ENCODE measurements around the gene TPCN2. TPM values are rescaled to one million over a fixed set of nuclear protein-coding genes. Genes with fewer than 3 reads are reported as not detected.

The TPCN2 gene
- total and polyA plus RNA-seq, 2 experiments from 2014 or later = 39.4 to 42.2 TPM

DNA sequence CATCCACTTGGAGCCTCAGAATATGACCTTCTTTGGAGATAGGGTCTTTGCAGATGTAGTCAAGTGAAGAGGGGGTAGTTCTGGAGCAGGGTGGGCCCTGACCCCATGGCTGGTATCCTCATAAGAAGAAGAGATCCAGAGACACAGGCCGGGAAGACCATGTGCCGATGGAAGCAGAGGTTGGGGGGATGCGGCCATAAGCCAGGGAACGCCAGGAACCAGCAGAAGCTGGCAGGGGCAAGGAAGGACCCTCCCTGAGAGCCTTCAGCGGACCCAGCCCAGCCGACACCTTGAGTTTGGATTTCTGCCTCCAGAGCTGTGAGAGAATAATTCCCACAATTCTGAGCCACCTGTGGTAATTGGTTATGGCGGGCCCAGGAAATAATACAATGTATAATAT is 80.9 kb downstream of the TPCN2 start:
- Histone ChIP-seq H3K9me3 (ENCODE audit: low read depth) (no peaks in the 10 kb centered on the region), H3K27ac (no peak overlapping the region), H3K4me3 (no peak overlapping the region), H3K27me3 (no peaks in the 10 kb centered on the region), H3K36me3 (no peaks in the 10 kb centered on the region), H3K4me1 (ENCODE audit: low read depth) (no peaks in the 10 kb centered on the region)
- no peak for DNase-seq (ENCODE audit: low read depth in 1 of 2, low spot score in 1 of 2)
- TF ChIP-seq, protein P1, sequence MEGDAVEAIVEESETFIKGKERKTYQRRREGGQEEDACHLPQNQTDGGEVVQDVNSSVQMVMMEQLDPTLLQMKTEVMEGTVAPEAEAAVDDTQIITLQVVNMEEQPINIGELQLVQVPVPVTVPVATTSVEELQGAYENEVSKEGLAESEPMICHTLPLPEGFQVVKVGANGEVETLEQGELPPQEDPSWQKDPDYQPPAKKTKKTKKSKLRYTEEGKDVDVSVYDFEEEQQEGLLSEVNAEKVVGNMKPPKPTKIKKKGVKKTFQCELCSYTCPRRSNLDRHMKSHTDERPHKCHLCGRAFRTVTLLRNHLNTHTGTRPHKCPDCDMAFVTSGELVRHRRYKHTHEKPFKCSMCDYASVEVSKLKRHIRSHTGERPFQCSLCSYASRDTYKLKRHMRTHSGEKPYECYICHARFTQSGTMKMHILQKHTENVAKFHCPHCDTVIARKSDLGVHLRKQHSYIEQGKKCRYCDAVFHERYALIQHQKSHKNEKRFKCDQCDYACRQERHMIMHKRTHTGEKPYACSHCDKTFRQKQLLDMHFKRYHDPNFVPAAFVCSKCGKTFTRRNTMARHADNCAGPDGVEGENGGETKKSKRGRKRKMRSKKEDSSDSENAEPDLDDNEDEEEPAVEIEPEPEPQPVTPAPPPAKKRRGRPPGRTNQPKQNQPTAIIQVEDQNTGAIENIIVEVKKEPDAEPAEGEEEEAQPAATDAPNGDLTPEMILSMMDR (IDR thresholded peaks at IDR 0.05; ENCODE audit: low read depth, low read length) = no peak

DNA sequence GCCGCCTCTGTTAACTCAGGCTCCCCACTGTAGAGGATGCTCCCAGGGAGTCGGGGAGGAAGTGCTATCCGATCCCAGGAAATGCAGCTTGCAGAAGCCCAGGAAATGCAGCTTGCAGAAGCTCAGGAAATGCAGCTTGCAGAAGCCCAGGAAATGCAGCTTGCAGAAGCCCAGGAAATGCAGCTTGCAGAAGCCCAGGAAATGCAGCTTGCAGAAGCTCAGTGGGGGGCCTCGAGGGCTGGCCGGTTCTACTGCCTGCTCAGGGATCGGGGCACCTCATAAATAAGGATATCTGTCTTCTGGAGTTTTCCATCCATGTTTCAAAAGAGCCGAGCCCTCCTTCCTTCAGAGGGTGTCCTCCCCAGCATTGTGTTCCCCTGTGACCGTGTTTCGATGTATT is 81.9 kb downstream of the TPCN2 start:
- H3K4me1 ChIP-seq (ENCODE audit: low read depth) = no peaks in the 10 kb centered on the region
- no peaks in the 10 kb centered on the region for H3K36me3 ChIP-seq
- no peak for DNase-seq (ENCODE audit: low read depth in 1 of 2, low spot score in 1 of 2)
- TF ChIP-seq, protein P1 (IDR thresholded peaks at IDR 0.05; ENCODE audit: low read depth, low read length) = no peak
- H3K27ac ChIP-seq = no peak overlapping the region
- no peak overlapping the region for H3K4me3 ChIP-seq
- no peaks in the 10 kb centered on the region for H3K27me3 ChIP-seq
- no peaks in the 10 kb centered on the region for H3K9me3 ChIP-seq (ENCODE audit: low read depth)

- no peak for DNase-seq (ENCODE audit: low read depth in 1 of 2, low spot score in 1 of 2)
- H3K4me1 ChIP-seq (ENCODE audit: low read depth) = no peaks in the 10 kb centered on the region
- H3K27me3 ChIP-seq = no peaks in the 10 kb centered on the region
- no peak overlapping the region for H3K27ac ChIP-seq
- no peaks in the 10 kb centered on the region for H3K36me3 ChIP-seq
- H3K9me3 ChIP-seq (ENCODE audit: low read depth) = no peaks in the 10 kb centered on the region
- no peak overlapping the region for H3K4me3 ChIP-seq
- TF ChIP-seq, protein P1 (IDR thresholded peaks at IDR 0.05; ENCODE audit: low read depth, low read length) = no peak
Observed at GRCh38 chr11:69131121-69131566, 82.4 kb downstream of the TPCN2 start.

DNA sequence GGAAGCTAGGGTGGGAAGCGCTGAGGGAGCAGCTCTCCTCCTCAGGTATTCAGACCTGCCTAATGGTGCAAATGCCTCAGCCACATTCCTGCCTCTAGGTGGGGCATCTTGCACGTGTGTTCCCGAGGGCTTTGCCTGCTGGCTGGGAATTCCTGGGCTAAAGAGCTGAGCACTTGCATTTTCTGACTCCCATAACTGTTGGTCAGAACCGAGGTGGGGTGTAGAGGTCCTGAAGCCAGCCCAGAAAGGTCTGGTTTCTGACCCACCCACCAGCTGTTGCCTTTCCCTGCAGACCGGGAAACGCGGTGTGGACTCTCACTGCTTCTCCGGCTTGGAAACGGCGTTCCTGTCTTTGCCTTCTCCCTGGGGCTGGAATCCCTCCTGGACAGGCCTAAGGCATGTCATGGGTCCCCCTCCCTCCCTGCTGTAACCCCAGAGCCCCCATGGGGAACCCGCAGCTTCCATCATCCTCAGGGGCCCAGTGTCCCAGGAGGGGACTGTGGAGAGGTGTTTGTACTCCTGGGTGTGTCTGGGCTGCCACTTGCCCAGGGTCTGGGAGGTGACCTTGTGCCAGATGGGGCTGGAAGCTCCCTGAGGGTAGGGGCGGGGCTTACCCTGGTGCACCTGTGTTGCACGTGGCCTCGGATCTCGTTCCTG is 83.0 kb downstream of the TPCN2 start:
- H3K27ac ChIP-seq = no peak overlapping the region
- H3K36me3 ChIP-seq = no peaks in the 10 kb centered on the region

DNA sequence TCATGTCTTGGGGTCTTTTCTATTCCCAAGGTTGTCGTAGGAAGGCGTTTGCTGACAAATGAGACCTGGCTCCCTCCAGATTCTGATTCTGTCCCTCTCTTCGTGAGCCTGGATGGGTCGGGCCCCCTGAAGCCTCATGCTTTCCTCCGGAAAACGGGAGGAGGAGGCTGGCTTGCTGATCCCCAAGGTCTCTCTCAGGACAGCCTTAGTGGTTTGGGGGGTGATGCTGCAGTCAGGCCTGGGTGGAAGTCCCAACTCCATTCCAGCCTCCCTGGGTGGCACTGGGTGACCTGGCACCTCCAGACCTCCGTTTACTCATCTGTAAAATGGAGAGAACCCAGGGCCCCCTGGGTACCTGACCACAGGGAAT is 83.6 kb downstream of the TPCN2 start:
- TF ChIP-seq, protein P1 (IDR thresholded peaks at IDR 0.05; ENCODE audit: low read depth, low read length) = no peak
- DNase-seq (ENCODE audit: low read depth in 1 of 2, low spot score in 1 of 2) = no peak

More for the DNA sequence above, 83.0 kb downstream of the TPCN2 start:
- Histone ChIP-seq H3K4me3 (no peak overlapping the region), H3K4me1 (ENCODE audit: low read depth) (no peaks in the 10 kb centered on the region), H3K27me3 (no peaks in the 10 kb centered on the region), H3K9me3 (ENCODE audit: low read depth) (no peaks in the 10 kb centered on the region)
- TF ChIP-seq, protein P1 (IDR thresholded peaks at IDR 0.05; ENCODE audit: low read depth, low read length) = peak; percentile 85
- peak; percentile 80 to 90 for DNase-seq (ENCODE audit: low read depth in 1 of 2, low spot score in 1 of 2)

More for the DNA sequence above, 83.6 kb downstream of the TPCN2 start:
- H3K27me3 ChIP-seq = no peaks in the 10 kb centered on the region
- no peaks in the 10 kb centered on the region for H3K9me3 ChIP-seq (ENCODE audit: low read depth)
- H3K36me3 ChIP-seq = no peaks in the 10 kb centered on the region
- H3K4me3 ChIP-seq = no peak overlapping the region
- H3K27ac ChIP-seq = no peak overlapping the region
- no peaks in the 10 kb centered on the region for H3K4me1 ChIP-seq (ENCODE audit: low read depth)

Data from cardiac muscle cell (in vitro differentiated cells and primary cell).